IMR-90 (cell line): ENCODE measurements around the gene METTL22. TPM values are rescaled to one million over a fixed set of nuclear protein-coding genes. Genes with fewer than 3 reads are reported as not detected.
A peak's percentile ranks its signal among the peaks of the same experiment; 100 is the strongest.

Experiments
- ATAC-seq: fragments of 200-7000 bp; cut with Tn5 transposase; 2 replicates; pipeline ENCODE4 v1.9.1; 2020; ENCODE audit warnings: low read depth, mild to moderate bottlenecking, moderate library complexity
- BruUV-seq: library from RNA; stranded (reverse); fragments of 400-500 nt; replicated peaks from 2 replicates; lab custom pipeline; 2021; lab: Mats Ljungman, UMichigan
- CTCF ChIA-PET: fragments of 300-600 bp; formaldehyde crosslinking; extraction: SDS; loops from one replicate; lab custom pipeline; 2021; ENCODE audit warnings: antibody characterized with exemption; lab: Yijun Ruan, JAX
- POLR2A ChIA-PET: fragments of 300-600 bp; sonication (Branson Sonifier 250); formaldehyde crosslinking; loops from one replicate; lab custom pipeline; 2022; ENCODE audit warnings: antibody characterized with exemption; ENCODE audit not compliant: unreplicated experiment; lab: Charles Lee
- DNase-seq: peaks from one replicate; pipeline ENCODE4 v3.0.0; 2013
- H2AFZ ChIP-seq: replicated peaks from 2 replicates; pipeline ENCODE3; 2013; ENCODE audit warnings: low read length, mild to moderate bottlenecking; ENCODE audit not compliant: poor library complexity
- H2AK5ac ChIP-seq: 2 replicates; pipeline ENCODE4 v1.6.1; 2013; ENCODE audit warnings: low read depth, low read length, inconsistent platforms
- H2AK9ac ChIP-seq: replicated peaks from 2 replicates; pipeline ENCODE3; 2013; ENCODE audit warnings: mild to moderate bottlenecking, low read depth, low read length, moderate library complexity; ENCODE audit not compliant: poor library complexity
- H2BK120ac ChIP-seq: 2 replicates; pipeline ENCODE4 v1.6.1; 2013; ENCODE audit warnings: low read depth, low read length, inconsistent platforms
- H2BK15ac ChIP-seq: 3 replicates; pipeline ENCODE4 v1.6.1; 2013; ENCODE audit warnings: low read depth, low read length, inconsistent platforms
- H2BK20ac ChIP-seq: 2 replicates; pipeline ENCODE4 v1.6.1; 2013; ENCODE audit warnings: low read depth, mild to moderate bottlenecking, inconsistent platforms, low read length, moderate library complexity
- H2BK5ac ChIP-seq: 2 replicates; pipeline ENCODE4 v1.6.1; 2013; ENCODE audit warnings: mild to moderate bottlenecking, low read depth, low read length, inconsistent platforms; ENCODE audit not compliant: poor library complexity, severe bottlenecking
- H3K14ac ChIP-seq: replicated peaks from 2 replicates; pipeline ENCODE4 v1.6.1; 2013; ENCODE audit warnings: low read depth, low read length, inconsistent platforms
- H3K18ac ChIP-seq: 2 replicates; pipeline ENCODE4 v1.6.1; 2013; ENCODE audit warnings: low read depth, low read length, control low read depth
- H3K23ac ChIP-seq: 2 replicates; pipeline ENCODE4 v1.6.1; 2013; ENCODE audit warnings: low read depth, low read length, inconsistent platforms
- H3K27ac ChIP-seq: 2 replicates; pipeline ENCODE4 v1.5.1; 2013; ENCODE audit warnings: mild to moderate bottlenecking, control low read depth, low read length; ENCODE audit not compliant: insufficient read depth
- H3K27me3 ChIP-seq: 2 replicates; pipeline ENCODE4 v1.6.1; 2013; ENCODE audit warnings: low read length; ENCODE audit not compliant: control insufficient read depth, insufficient read depth
- H3K36me3 ChIP-seq: 2 replicates; pipeline ENCODE4 v1.6.1; 2013; ENCODE audit warnings: low read length, mixed read lengths; ENCODE audit not compliant: control insufficient read depth, insufficient read depth
- H3K4ac ChIP-seq: 2 replicates; pipeline ENCODE4 v1.6.1; 2013; ENCODE audit warnings: low read depth, low read length, inconsistent platforms
- H3K4me1 ChIP-seq: 2 replicates; pipeline ENCODE4 v1.6.1; 2013; ENCODE audit warnings: low read length, mixed read lengths; ENCODE audit not compliant: control insufficient read depth, insufficient read depth
- H3K4me2 ChIP-seq: 2 replicates; pipeline ENCODE4 v1.6.1; 2013; ENCODE audit warnings: low read depth, mild to moderate bottlenecking, control low read depth, low read length, moderate library complexity
- H3K4me3 ChIP-seq: 2 replicates; pipeline ENCODE4 v1.5.1; 2013; ENCODE audit warnings: low read depth, mild to moderate bottlenecking, control low read depth, low read length, moderate library complexity; ENCODE audit not compliant: insufficient read depth
- H3K56ac ChIP-seq: 2 replicates; pipeline ENCODE4 v1.6.1; 2013; ENCODE audit warnings: low read length, inconsistent platforms; ENCODE audit not compliant: insufficient read depth; ENCODE audit errors: extremely low read depth
- H3K79me1 ChIP-seq, 2 experiments: 2 replicates each; pipeline ENCODE4 v1.6.1; 2013; ENCODE audit warnings: low read length in 2 of 2, inconsistent platforms in 1 of 2, low read depth in 1 of 2
- H3K9ac ChIP-seq: 2 replicates; pipeline ENCODE4 v1.6.1; 2013; ENCODE audit warnings: low read depth, low read length, control low read depth
- H3K9me1 ChIP-seq: 2 replicates; pipeline ENCODE4 v1.6.1; 2013; ENCODE audit warnings: low read length, inconsistent platforms; ENCODE audit not compliant: insufficient read depth
- H3K9me3 ChIP-seq: 2 replicates; pipeline ENCODE4 v1.6.1; 2013; ENCODE audit warnings: low read length; ENCODE audit not compliant: control insufficient read depth, insufficient read depth
- H4K20me1 ChIP-seq: 2 replicates; pipeline ENCODE4 v1.6.1; 2013; ENCODE audit warnings: low read length, inconsistent platforms; ENCODE audit not compliant: insufficient read depth
- H4K5ac ChIP-seq: 2 replicates; pipeline ENCODE4 v1.6.1; 2013; ENCODE audit warnings: mild to moderate bottlenecking, low read depth, low read length, control low read depth
- H4K8ac ChIP-seq, 2 experiments: 2 replicates each; pipeline ENCODE4 v1.6.1; 2013; ENCODE audit warnings: low read depth in 2 of 2, low read length in 2 of 2, control low read depth in 1 of 2, inconsistent platforms in 1 of 2
- H4K91ac ChIP-seq: 2 replicates; pipeline ENCODE4 v1.6.1; 2013; ENCODE audit warnings: low read depth, low read length, inconsistent platforms; ENCODE audit not compliant: insufficient read depth
- CEBPB ChIP-seq: IDR thresholded peaks from 2 replicates; pipeline ENCODE4 v1.6.1; 2012; ENCODE audit warnings: low read depth, low read length, improper control_type of control experiment
- RFX5 ChIP-seq: IDR thresholded peaks from 2 replicates; pipeline ENCODE4 v1.8.0; 2012; ENCODE audit warnings: low read depth, mild to moderate bottlenecking, low read length, moderate library complexity
- WGBS, 2 experiments: methylation state at CpG; one replicate each; pipeline versions ENCODE4 v1.1.5 to v1.1.7; 2013; ENCODE audit warnings: missing lambda C conversion rate in 2 of 2; ENCODE audit not compliant: insufficient read length in 1 of 2; ENCODE audit errors: extremely low coverage in 2 of 2; 5-methylcytosine and 5-hydroxymethylcytosine counted together
- dilution Hi-C: fragments of 300-500 bp; cut with HindIII; formaldehyde crosslinking; loops from one replicate; pipeline ENCODE4 v1.14.3; 2018; ENCODE audit warnings: low sequenced_read_pairs; ENCODE audit not compliant: unreplicated experiment
- in situ Hi-C: fragments of 300-500 bp; cut with MboI; formaldehyde crosslinking; loops from 3 replicates; pipeline ENCODE4 v1.14.3; 2019; ENCODE audit warnings: low sequenced_read_pairs, inconsistent platforms, mixed read lengths
- intact Hi-C: fragments of 100-400 bp; cut with micrococcal nuclease; formaldehyde crosslinking; loops from 2 replicates; pipeline ENCODE4 v1.10.0; 2022
- polyA plus RNA-seq, 3 experiments: library from polyadenylated mRNA; depleted of rRNA; stranded (reverse); fragments of >200 nt; gene quantifications; 2 replicates each; pipeline ENCODE4 v1.2.3, GENCODE V29; 2012; ENCODE audit warnings: low replicate concordance in 1 of 3
- total RNA-seq: library from RNA; depleted of rRNA; stranded (reverse); fragments of >200 nt; gene quantifications from 2 replicates; pipeline ENCODE4 v1.2.3, GENCODE V29; 2012

METTL22 gene
- total and polyA plus RNA-seq, 2 of the 4 experiments (the other 2 are of a cell fraction) = 27.2 to 51.2 TPM

DNA sequence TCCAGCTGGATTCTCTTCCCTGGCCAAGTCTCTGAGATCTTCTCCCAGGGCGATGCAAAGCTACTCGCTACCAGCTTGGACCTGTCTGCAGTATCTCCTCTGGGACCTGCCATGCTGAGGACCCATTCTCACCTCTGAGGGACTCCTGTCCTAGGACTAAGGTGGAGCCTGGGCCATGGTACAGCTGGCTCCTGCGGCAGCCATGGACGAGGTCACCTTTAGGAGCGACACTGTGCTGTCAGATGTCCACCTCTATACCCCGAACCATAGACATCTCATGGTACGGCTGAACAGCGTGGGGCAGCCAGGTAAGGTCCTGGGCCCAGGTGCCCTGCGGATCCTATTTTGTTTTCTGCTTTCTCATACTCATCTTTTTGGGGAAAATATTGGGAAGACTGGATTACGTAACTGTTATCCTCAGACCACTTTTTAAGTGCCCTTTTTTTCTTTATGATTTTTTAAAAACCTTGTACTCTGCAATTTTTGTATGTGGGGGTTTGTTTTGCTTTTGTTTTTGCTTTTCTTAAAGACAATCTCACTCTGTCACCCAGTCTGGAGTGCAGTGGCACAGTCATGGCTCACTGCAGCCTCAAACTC is 4.1 kb downstream of the METTL22 start:
- dilution Hi-C loops = no loop called here
- WGBS, 2 experiments = 95% methylated on average over 4 of the region's 10 CpGs; no CpG with 5 or more reads in 1 of the 2 experiments
- in situ Hi-C loops = no loop called here

More for the DNA sequence above, 4.1 kb downstream of the METTL22 start:
- Histone ChIP-seq H4K20me1 (peaks cover 7% of the 10 kb centered on the region; the same call in 1 of the 2 replicates), H3K18ac (no peak overlapping the region), H2AFZ (no peak overlapping the region), H3K9ac (no peak overlapping the region), H4K91ac (no peak overlapping the region), H3K4me2 (no peak overlapping the region), H3K4me3 (no peak overlapping the region), H2BK20ac (no peak overlapping the region), H3K36me3 (peaks cover 50% of the 10 kb centered on the region), H2AK5ac (no peak overlapping the region), H3K79me1 (peaks cover 18 to 41% of the 10 kb centered on the region in 2 experiments), H2BK120ac (no peak overlapping the region), H3K27ac (no peak overlapping the region), H3K4ac (no peak overlapping the region), H3K23ac (no peak overlapping the region), H2BK5ac (no peak overlapping the region), H3K9me3 (no peaks in the 10 kb centered on the region), H3K9me1 (peaks cover 3% of the 10 kb centered on the region; the same call in 1 of the 2 replicates), H3K27me3 (no peaks in the 10 kb centered on the region), H2AK9ac (no peak overlapping the region), H4K8ac (no peak overlapping the region), H4K5ac (no peak overlapping the region), H3K56ac (no peak overlapping the region), H3K4me1 (no peaks in the 10 kb centered on the region), H3K14ac (no peak overlapping the region), H2BK15ac (no peak overlapping the region)
- ChIA-PET CTCF (no interaction called here), POLR2A (no interaction called here)
- ATAC-seq (no peak), DNase-seq (no peak)
- intact Hi-C loops = no loop called here
- BruUV-seq = no TSS peak
- TF ChIP-seq RFX5 = no peak
- peak; percentile 20; the same call in 1 of the 2 replicates for TF ChIP-seq CEBPB
